ENCODE data around the gene MKS1. TPM values are rescaled to one million over a fixed set of nuclear protein-coding genes. Genes with fewer than 3 reads are reported as not detected.
A peak's percentile ranks its signal among the peaks of the same experiment; 100 is the strongest.

Gene MKS1
- total and polyA plus RNA-seq, 7 donors, result 4.2 to 6.9 (median 5.5) TPM

DNA sequence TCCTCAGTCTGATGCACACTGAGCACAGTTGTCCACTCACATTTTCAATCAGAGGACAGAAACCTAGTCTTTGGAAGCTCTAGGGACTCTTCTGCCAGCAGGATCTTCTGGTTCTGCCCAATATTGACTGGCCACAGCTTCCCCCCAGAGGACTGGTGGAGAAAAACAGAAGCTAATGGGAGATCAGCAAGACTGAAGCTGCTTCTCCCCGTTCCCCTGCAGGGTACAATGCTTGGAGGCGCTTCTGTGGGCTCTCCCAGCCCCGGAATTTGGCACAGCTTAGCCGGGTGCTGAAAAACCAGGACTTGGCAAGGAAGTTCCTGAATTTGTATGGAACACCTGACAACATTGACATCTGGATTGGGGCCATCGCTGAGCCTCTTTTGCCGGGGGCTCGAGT lies 16.2 kb downstream of the MKS1 start:
- ATAC-seq, result no peak

GRCh38 chr17:58200024-58200633 lies 18.9 kb downstream of the MKS1 start:
- intact Hi-C loops (cut with DNase I), result no loop called here
- Histone ChIP-seq H3K4me3 (no peak overlapping the region), H3K27me3 (ENCODE audit: insufficient read depth in 3 of 3, low read length in 2 of 3) (peaks cover 0 to 22% (median 12%) of the 10 kb centered on the region in 3 donors), H3K9me3 (no peaks in the 10 kb centered on the region), H3K27ac (no peak overlapping the region), H3K4me1 (no peaks in the 10 kb centered on the region), H3K36me3 (ENCODE audit: insufficient read depth in 1 of 2, low read depth in 1 of 2) (peaks cover 0 to 1% of the 10 kb centered on the region in 2 donors)
- DNase-seq (peak in 1 of 2 donors; percentile 64), ATAC-seq (peak in 3 of 4 donors; percentile 43 to 62 (median 43))
- whole genome bisulfite sequencing, 3 donors, result 32 to 39% (median 38%) methylated on average over 14 of the region's 14 CpGs
- TF ChIP-seq, protein P1, sequence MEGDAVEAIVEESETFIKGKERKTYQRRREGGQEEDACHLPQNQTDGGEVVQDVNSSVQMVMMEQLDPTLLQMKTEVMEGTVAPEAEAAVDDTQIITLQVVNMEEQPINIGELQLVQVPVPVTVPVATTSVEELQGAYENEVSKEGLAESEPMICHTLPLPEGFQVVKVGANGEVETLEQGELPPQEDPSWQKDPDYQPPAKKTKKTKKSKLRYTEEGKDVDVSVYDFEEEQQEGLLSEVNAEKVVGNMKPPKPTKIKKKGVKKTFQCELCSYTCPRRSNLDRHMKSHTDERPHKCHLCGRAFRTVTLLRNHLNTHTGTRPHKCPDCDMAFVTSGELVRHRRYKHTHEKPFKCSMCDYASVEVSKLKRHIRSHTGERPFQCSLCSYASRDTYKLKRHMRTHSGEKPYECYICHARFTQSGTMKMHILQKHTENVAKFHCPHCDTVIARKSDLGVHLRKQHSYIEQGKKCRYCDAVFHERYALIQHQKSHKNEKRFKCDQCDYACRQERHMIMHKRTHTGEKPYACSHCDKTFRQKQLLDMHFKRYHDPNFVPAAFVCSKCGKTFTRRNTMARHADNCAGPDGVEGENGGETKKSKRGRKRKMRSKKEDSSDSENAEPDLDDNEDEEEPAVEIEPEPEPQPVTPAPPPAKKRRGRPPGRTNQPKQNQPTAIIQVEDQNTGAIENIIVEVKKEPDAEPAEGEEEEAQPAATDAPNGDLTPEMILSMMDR (IDR thresholded peaks at IDR 0.05), result peak; percentile 40

More for the DNA sequence above, 16.2 kb downstream of the MKS1 start:
- intact Hi-C loops (cut with DNase I), result no loop called here
- Histone ChIP-seq H3K4me1 (no peaks in the 10 kb centered on the region), H3K27me3 (ENCODE audit: insufficient read depth in 3 of 3, low read length in 2 of 3) (peaks cover 0 to 12% (median 1%) of the 10 kb centered on the region in 3 donors), H3K27ac (no peak overlapping the region), H3K4me3 (no peak overlapping the region), H3K9me3 (no peaks in the 10 kb centered on the region), H3K36me3 (ENCODE audit: insufficient read depth in 1 of 2, low read depth in 1 of 2) (peaks cover 0 to 29% of the 10 kb centered on the region in 2 donors)
- WGBS, 3 donors, result 65 to 79% (median 66%) methylated on average over 7 of the region's 7 CpGs
- DNase-seq, result no peak
- TF ChIP-seq, protein P1 (IDR thresholded peaks at IDR 0.05), result no peak

- Histone ChIP-seq H3K27ac (no peak overlapping the region), H3K27me3 (ENCODE audit: insufficient read depth in 3 of 3, low read length in 2 of 3) (peaks cover 0 to 33% (median 14%) of the 10 kb centered on the region in 3 donors), H3K9me3 (no peaks in the 10 kb centered on the region), H3K36me3 (ENCODE audit: insufficient read depth in 1 of 2, low read depth in 1 of 2) (no peaks in the 10 kb centered on the region), H3K4me1 (no peaks in the 10 kb centered on the region), H3K4me3 (no peak overlapping the region)
- TF ChIP-seq, protein P1 (IDR thresholded peaks at IDR 0.05), result no peak
- 73 to 81% (median 79%) methylated on average over 7 of the region's 7 CpGs for WGBS, 3 donors
- no peak for DNase-seq
- intact Hi-C loops (cut with DNase I), result no loop called here
- ATAC-seq, result no peak
Measured at GRCh38 chr17:58196610-58197009, 22.4 kb downstream of the MKS1 start.

DNA sequence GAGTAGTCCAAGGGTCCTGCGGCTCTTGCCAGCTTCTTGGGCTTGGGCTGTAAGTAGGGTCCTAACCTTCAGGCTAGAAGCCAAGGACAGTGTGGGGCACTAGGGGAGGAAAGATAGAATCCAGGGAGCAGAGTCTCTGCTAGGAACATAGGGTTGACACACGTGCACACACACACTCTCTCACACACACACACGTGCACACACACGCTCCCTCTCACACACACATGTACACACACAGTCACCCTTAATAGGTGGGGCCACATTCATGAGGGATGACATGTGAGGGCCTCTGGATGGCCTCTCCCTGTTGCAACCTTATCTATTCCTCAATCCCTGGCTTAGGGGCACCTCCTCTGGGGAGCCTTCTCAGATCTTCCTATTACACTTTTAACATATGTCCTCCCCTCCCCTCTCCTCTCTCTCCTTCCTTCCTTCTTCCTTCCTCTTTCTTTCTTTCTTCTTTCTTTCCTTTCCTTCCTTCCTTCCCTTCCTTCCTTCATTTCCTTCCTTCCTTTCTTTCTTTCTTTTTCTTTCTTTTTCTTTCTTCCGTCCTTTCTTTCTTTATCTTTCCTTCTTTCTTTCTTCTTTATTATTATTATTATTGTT lies 23.4 kb downstream of the MKS1 start:
- H3K9me3 ChIP-seq, result no peaks in the 10 kb centered on the region
- H3K27ac ChIP-seq, result no peak overlapping the region
- TF ChIP-seq, protein P1 (IDR thresholded peaks at IDR 0.05), result no peak
- DNase-seq, result no peak
- no peaks in the 10 kb centered on the region for H3K4me1 ChIP-seq
- H3K4me3 ChIP-seq, result no peak overlapping the region
- H3K36me3 ChIP-seq (ENCODE audit: insufficient read depth in 1 of 2, low read depth in 1 of 2), result no peaks in the 10 kb centered on the region
- intact Hi-C loops (cut with DNase I), result no loop called here
- 63 to 83% (median 76%) methylated on average over 5 of the region's 5 CpGs for WGBS, 3 donors
- no peak for ATAC-seq
- H3K27me3 ChIP-seq (ENCODE audit: insufficient read depth in 3 of 3, low read length in 2 of 3), result peaks cover 0 to 33% (median 20%) of the 10 kb centered on the region in 3 donors
